Stimulated activated CD4-positive, alpha-beta T cell treated with anti-CD3 and anti-CD28 coated beads, Interleukin-12 subunit alpha, Interleukin-12 subunit beta, amount 100 ng/mL, for 24 hours (primary cell): Measurements from ENCODE around the gene CSPG4.

Experiments used
- DNase-seq, 2 experiments: peaks; one replicate each; pipeline ENCODE4 v3.0.0-alpha.2; 2020; ENCODE audit warnings: low read depth in 2 of 2

Gene CSPG4

GRCh38 chr15:75669191-75669878 is 43.3 kb downstream of the CSPG4 start:
- no peak for DNase-seq

- no peak for DNase-seq
Observed at GRCh38 chr15:75666823-75667501, 45.7 kb downstream of the CSPG4 start.

- no peak for DNase-seq
Observed at GRCh38 chr15:75663931-75664421, 48.7 kb downstream of the CSPG4 start.

- DNase-seq, result no peak
Observed at GRCh38 chr15:75662823-75663519, 49.7 kb downstream of the CSPG4 start.

GRCh38 chr15:75661756-75662140 is 50.9 kb downstream of the CSPG4 start:
- DNase-seq, result no peak

- DNase-seq, result no peak
Observed at GRCh38 chr15:75661100-75661755, 51.4 kb downstream of the CSPG4 start.

- DNase-seq, result no peak
Observed at GRCh38 chr15:75659928-75660645, 52.6 kb downstream of the CSPG4 start.

GRCh38 chr15:75659141-75659771 is 53.4 kb downstream of the CSPG4 start:
- DNase-seq, result no peak

- no peak for DNase-seq
Observed at GRCh38 chr15:75656813-75657212, 55.8 kb downstream of the CSPG4 start.

GRCh38 chr15:75656331-75656730 is 56.3 kb downstream of the CSPG4 start:
- no peak for DNase-seq

- no peak for DNase-seq
Observed at GRCh38 chr15:75655931-75656330, 56.7 kb downstream of the CSPG4 start.

GRCh38 chr15:75654201-75654907 is 58.3 kb downstream of the CSPG4 start:
- DNase-seq, result no peak

GRCh38 chr15:75653347-75653913 is 59.2 kb downstream of the CSPG4 start:
- no peak for DNase-seq

GRCh38 chr15:75651810-75652543 is 60.7 kb downstream of the CSPG4 start:
- no peak for DNase-seq

- no peak for DNase-seq
Observed at GRCh38 chr15:75650908-75651809, 61.5 kb downstream of the CSPG4 start.

GRCh38 chr15:75649848-75650247 is 62.8 kb downstream of the CSPG4 start:
- no peak for DNase-seq

- DNase-seq, result no peak
Observed at GRCh38 chr15:75649045-75649761, 63.4 kb downstream of the CSPG4 start.
